Tibial artery (tissue), 4 donors: ENCODE measurements around the gene RABGAP1L.

Experiments
- DNase-seq, 2 donors: peaks; one replicate each; pipeline ENCODE4 v3.0.0-alpha.2; 2019
- H3K27ac ChIP-seq, 2 donors: fragments of 200-600 bp; sonication (generic) in 1 of 2; 1 replicate in 1 of 2; 2 replicates in 1 of 2; pipeline ENCODE4 v1.5.1; 2018 to 2019; ENCODE audit warnings: mild to moderate bottlenecking in 1 of 2
- H3K27me3 ChIP-seq, 2 donors: fragments of 200-600 bp; sonication (generic) in 1 of 2; one replicate each; pipeline versions ENCODE4 v1.5.1 to v1.6.0; 2016 to 2019
- H3K36me3 ChIP-seq, 3 donors: fragments of 200-600 bp; sonication (generic) in 2 of 3; one replicate each; pipeline ENCODE4 v1.5.1; 2016 to 2019; ENCODE audit warnings: mild to moderate bottlenecking in 2 of 3
- H3K4me1 ChIP-seq, 4 donors: fragments of 200-600 bp; sonication (generic) in 2 of 4; 1 replicate in 3 of 4; 2 replicates in 1 of 4; pipeline ENCODE4 v1.5.1; 2016 to 2019
- H3K4me3 ChIP-seq, 2 donors: fragments of 200-600 bp; sonication (generic) in 1 of 2; 1 replicate in 1 of 2; 2 replicates in 1 of 2; pipeline ENCODE4 v1.5.1; 2018 to 2019; ENCODE audit warnings: mild to moderate bottlenecking in 2 of 2
- H3K9me3 ChIP-seq, 3 donors: fragments of 200-600 bp; sonication (generic) in 1 of 3; one replicate each; pipeline ENCODE4 v1.5.1; 2016 to 2019
- intact Hi-C: fragments of 100-400 bp; cut with DNase I; formaldehyde crosslinking; loops from one replicate; pipeline ENCODE4 v1.15.0; 2023; ENCODE audit warnings: low total_unique reads
- TF ChIP-seq, protein P1 (sequence below), 2 experiments: fragments of 200-600 bp in 1 of 2; fragments of 450-650 bp in 1 of 2; IDR thresholded peaks; one replicate each; pipeline ENCODE4 v1.5.1; 2017 to 2019; ENCODE audit warnings: antibody characterized with exemption in 2 of 2, mild to moderate bottlenecking in 1 of 2, moderate library complexity in 1 of 2

RABGAP1L gene

DNA sequence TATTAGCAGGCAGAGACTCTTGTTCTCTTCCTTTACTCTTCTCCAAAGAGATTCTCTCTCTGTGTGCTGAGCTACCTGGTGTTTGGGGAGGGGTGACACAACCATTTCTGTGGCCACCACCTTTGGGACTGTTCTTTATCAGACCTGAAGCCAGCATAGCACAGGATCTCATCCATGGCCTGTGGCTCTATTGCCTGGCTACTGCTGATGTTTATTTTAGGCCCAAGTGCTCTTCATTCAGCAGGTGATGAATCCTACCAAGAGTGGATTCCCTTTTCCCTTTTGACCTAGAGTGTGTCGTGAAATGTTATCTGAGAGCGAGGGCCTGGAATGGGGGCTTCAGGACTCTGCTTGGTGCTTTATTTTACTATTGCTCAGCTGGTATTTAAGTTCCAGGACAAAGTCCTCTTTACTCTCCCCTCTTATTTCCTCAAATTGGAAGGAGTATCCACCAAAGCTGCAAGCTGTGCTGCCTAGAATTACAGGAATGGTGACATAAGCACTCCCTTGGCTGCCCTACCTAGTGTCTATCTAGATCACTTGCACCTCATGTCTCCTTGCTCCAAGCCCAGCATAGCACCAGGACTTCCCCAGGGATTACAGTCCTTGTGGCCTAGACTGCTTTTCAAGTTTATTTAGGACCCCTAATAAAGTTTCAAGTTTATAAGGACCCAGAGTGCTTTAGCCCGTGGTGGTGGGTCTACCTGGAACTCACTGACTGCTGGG, 193.7 kb downstream of the RABGAP1L start:
- H3K36me3 ChIP-seq, result no peaks in the 10 kb centered on the region
- no peak overlapping the region for H3K27ac ChIP-seq
- no peaks in the 10 kb centered on the region for H3K4me1 ChIP-seq
- no peaks in the 10 kb centered on the region for H3K27me3 ChIP-seq
- DNase-seq, result no peak
- no peak overlapping the region for H3K4me3 ChIP-seq
- TF ChIP-seq, protein P1, sequence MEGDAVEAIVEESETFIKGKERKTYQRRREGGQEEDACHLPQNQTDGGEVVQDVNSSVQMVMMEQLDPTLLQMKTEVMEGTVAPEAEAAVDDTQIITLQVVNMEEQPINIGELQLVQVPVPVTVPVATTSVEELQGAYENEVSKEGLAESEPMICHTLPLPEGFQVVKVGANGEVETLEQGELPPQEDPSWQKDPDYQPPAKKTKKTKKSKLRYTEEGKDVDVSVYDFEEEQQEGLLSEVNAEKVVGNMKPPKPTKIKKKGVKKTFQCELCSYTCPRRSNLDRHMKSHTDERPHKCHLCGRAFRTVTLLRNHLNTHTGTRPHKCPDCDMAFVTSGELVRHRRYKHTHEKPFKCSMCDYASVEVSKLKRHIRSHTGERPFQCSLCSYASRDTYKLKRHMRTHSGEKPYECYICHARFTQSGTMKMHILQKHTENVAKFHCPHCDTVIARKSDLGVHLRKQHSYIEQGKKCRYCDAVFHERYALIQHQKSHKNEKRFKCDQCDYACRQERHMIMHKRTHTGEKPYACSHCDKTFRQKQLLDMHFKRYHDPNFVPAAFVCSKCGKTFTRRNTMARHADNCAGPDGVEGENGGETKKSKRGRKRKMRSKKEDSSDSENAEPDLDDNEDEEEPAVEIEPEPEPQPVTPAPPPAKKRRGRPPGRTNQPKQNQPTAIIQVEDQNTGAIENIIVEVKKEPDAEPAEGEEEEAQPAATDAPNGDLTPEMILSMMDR (IDR thresholded peaks at IDR 0.05), result no peak
- no peaks in the 10 kb centered on the region for H3K9me3 ChIP-seq
- intact Hi-C loops, result no loop called here

- Histone ChIP-seq H3K9me3 (no peaks in the 10 kb centered on the region), H3K4me1 (peaks cover 0 to 16% (median 9%) of the 10 kb centered on the region in 4 donors), H3K36me3 (no peaks in the 10 kb centered on the region), H3K4me3 (no peak overlapping the region), H3K27me3 (no peaks in the 10 kb centered on the region), H3K27ac (no peak overlapping the region)
- intact Hi-C loops, result no loop called here
- no peak for DNase-seq
- TF ChIP-seq, protein P1 (IDR thresholded peaks at IDR 0.05), result no peak
These were observed 199.0 kb downstream of the RABGAP1L start for GRCh38 chr1:174358344-174358743.

DNA sequence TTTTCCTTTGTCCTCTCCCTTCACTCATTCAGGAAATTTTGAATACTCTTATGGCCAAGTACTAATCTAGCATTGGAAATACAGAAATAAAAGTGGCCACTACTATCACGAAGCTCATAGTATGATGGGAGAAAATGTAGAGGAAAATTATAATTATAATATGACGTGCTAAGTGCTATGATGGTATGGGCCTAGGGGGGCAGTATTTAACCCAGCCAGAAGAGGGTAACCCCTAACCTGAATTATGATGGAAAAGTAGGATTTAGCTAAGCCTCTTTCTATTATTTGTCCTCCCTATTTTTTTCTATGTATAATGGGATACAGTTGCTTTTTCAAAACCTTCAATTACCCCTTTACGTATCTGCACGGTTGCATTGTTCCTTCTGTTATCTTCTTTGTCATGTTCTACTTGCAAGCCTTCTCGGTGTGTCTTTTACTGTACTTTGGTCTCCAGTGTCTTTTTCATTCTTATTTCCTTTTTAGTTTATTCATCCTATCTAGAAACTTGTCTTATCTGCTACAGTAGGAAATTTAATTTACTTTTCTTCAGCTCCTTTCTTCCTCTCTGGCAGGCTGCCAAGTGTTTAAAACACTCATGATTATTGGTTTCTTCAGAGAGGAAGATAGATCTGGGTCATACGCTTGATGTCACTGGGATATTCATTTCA, 199.6 kb downstream of the RABGAP1L start:
- DNase-seq, result no peak
- intact Hi-C loops, result no loop called here
- no peak overlapping the region for H3K4me3 ChIP-seq
- H3K27me3 ChIP-seq, result no peaks in the 10 kb centered on the region
- no peaks in the 10 kb centered on the region for H3K36me3 ChIP-seq
- H3K4me1 ChIP-seq, result peaks cover 0 to 16% (median 9%) of the 10 kb centered on the region in 4 donors
- H3K27ac ChIP-seq, result no peak overlapping the region
- TF ChIP-seq, protein P1 (IDR thresholded peaks at IDR 0.05), result no peak
- H3K9me3 ChIP-seq, result no peaks in the 10 kb centered on the region

GRCh38 chr1:174359454-174359805, 200.1 kb downstream of the RABGAP1L start:
- Histone ChIP-seq H3K27ac (no peak overlapping the region), H3K9me3 (no peaks in the 10 kb centered on the region), H3K4me3 (no peak overlapping the region), H3K4me1 (peaks cover 0 to 16% (median 9%) of the 10 kb centered on the region in 4 donors), H3K36me3 (no peaks in the 10 kb centered on the region), H3K27me3 (no peaks in the 10 kb centered on the region)
- TF ChIP-seq, protein P1 (IDR thresholded peaks at IDR 0.05), result no peak
- intact Hi-C loops, result no loop called here
- DNase-seq, result no peak

GRCh38 chr1:174364996-174365736, 205.8 kb downstream of the RABGAP1L start:
- Histone ChIP-seq H3K4me1 (peaks cover 0 to 3% (median 0%) of the 10 kb centered on the region in 4 donors), H3K36me3 (no peaks in the 10 kb centered on the region), H3K27me3 (no peaks in the 10 kb centered on the region), H3K9me3 (no peaks in the 10 kb centered on the region), H3K4me3 (no peak overlapping the region), H3K27ac (no peak overlapping the region)
- TF ChIP-seq, protein P1 (IDR thresholded peaks at IDR 0.05), result no peak
- DNase-seq, result no peak
- intact Hi-C loops, result no loop called here
